Hepatocyte (in vitro differentiated cells): ENCODE measurements around the gene ASB16. TPM values are rescaled to one million over a fixed set of nuclear protein-coding genes. Genes with fewer than 3 reads are reported as not detected.
A peak's percentile ranks its signal among the peaks of the same experiment; 100 is the strongest.

ENCODE experiments used
- DNase-seq: peaks from one replicate; pipeline ENCODE4 v3.0.0-alpha.2; 2016; ENCODE audit warnings: low spot score
- H2AFZ ChIP-seq: fragments of 200-600 bp; sonication (generic); 2 replicates; pipeline ENCODE4 v1.6.0; 2016; ENCODE audit warnings: antibody characterized with exemption, mild to moderate bottlenecking
- H3K27ac ChIP-seq: fragments of 200-600 bp; sonication (generic); 2 replicates; pipeline ENCODE4 v1.5.1; 2016; ENCODE audit warnings: mild to moderate bottlenecking
- H3K27me3 ChIP-seq: fragments of 200-600 bp; sonication (generic); 2 replicates; pipeline ENCODE4 v1.6.1; 2016
- H3K36me3 ChIP-seq: fragments of 200-600 bp; sonication (generic); replicated peaks from 2 replicates; pipeline ENCODE4 v1.5.1; 2016; ENCODE audit warnings: low read depth; ENCODE audit not compliant: insufficient read depth
- H3K4me1 ChIP-seq: fragments of 200-600 bp; sonication (generic); 2 replicates; pipeline ENCODE4 v1.5.1; 2016; ENCODE audit warnings: mild to moderate bottlenecking, moderate library complexity; ENCODE audit not compliant: insufficient read depth
- H3K4me2 ChIP-seq: fragments of 200-600 bp; sonication (generic); 2 replicates; pipeline ENCODE4 v1.6.0; 2016
- H3K4me3 ChIP-seq: fragments of 200-600 bp; sonication (generic); 2 replicates; pipeline ENCODE4 v1.5.1; 2016; ENCODE audit warnings: mild to moderate bottlenecking
- H3K79me2 ChIP-seq: fragments of 200-600 bp; sonication (generic); 2 replicates; pipeline ENCODE4 v1.6.0; 2017; ENCODE audit warnings: mild to moderate bottlenecking
- H3K9me2 ChIP-seq: fragments of 200-600 bp; sonication (generic); replicated peaks from 2 replicates; pipeline ENCODE4 v1.6.0; 2017; ENCODE audit warnings: mild to moderate bottlenecking; ENCODE audit not compliant: insufficient read depth
- H3K9me3 ChIP-seq: fragments of 200-600 bp; sonication (generic); 2 replicates; pipeline ENCODE4 v1.5.1; 2016; ENCODE audit warnings: low read depth, mild to moderate bottlenecking
- H4K20me1 ChIP-seq: fragments of 200-600 bp; sonication (generic); 2 replicates; pipeline ENCODE4 v1.6.0; 2016; ENCODE audit warnings: mild to moderate bottlenecking; ENCODE audit not compliant: insufficient read depth, poor library complexity, severe bottlenecking
- EZH2 ChIP-seq: fragments of 200-600 bp; sonication (generic); IDR thresholded peaks from 2 replicates; pipeline ENCODE4 v1.6.1; 2016; ENCODE audit warnings: antibody characterized with exemption, mild to moderate bottlenecking, borderline replicate concordance
- EZH2phosphoT487 ChIP-seq: fragments of 200-600 bp; sonication (generic); IDR thresholded peaks from one replicate; pipeline ENCODE4 v1.6.1; 2018; ENCODE audit warnings: antibody characterized with exemption, mild to moderate bottlenecking, low read depth, moderate library complexity; ENCODE audit not compliant: unreplicated experiment, severe bottlenecking
- WGBS: methylation state at CpG from one replicate; pipeline ENCODE4 v1.1.6; 2016; ENCODE audit warnings: low lambda C conversion rate; ENCODE audit errors: missing lambda C conversion rate; 5-methylcytosine and 5-hydroxymethylcytosine counted together
- polyA plus RNA-seq: library from polyadenylated mRNA; unstranded; fragments of >200 nt; fragmentation: Nextera tagmentation; extraction: Ambion mirVana; gene quantifications from 2 replicates; pipeline ENCODE4 v1.2.1, GENCODE V29; 2016
- total RNA-seq: library from RNA; depleted of rRNA; stranded (reverse); fragments of >200 nt; gene quantifications from 2 replicates; pipeline ENCODE4 v1.2.3, GENCODE V29; 2014
- TF ChIP-seq, protein P1 (sequence below): fragments of 200-600 bp; sonication (generic); IDR thresholded peaks from 2 replicates; pipeline ENCODE4 v1.5.1; 2016; ENCODE audit warnings: antibody characterized with exemption, mild to moderate bottlenecking; ENCODE audit not compliant: poor library complexity

Gene ASB16
- total and polyA plus RNA-seq, 2 experiments from 2014 or later: 0.23 to 0.71 TPM

DNA sequence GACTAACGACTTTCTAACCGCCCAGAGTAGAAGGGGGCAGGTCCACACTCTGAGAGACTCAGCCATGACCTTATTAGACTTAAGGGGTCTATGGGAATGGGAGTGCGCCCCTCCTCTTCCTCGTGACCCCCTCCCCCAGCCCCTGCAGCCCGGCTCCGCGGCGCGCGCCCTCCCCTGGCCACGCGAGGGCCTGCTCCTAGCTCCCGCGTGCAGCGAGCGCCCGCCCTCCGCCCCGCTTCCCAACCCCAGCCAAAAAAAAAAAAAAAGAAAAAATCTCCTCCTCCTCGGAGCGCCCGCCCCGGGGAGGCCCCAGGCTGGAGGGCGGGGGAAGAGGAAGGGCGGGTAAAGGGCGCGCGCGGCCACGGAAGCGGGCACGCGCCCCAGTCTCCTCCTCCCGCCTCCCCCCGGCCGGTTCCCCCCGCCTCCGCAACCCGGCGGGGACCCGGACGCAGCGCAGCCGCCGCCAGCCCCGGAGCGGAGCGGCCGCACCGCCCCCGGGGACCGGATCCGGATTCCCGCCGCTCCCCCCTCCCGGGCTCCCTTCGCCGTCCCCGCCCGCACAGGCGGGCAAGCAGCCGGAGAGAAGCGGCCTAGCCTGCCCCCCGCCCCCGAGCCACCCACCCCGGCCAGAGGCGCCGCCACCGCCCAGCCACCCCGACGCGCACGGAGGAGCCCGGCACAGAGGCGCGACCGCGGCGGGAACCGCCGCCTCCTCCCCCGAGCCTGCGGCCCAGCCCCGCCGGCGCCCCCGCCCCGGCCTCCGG, 48.0 kb downstream of the ASB16 start:
- no peak for TF ChIP-seq EZH2phosphoT487
- TF ChIP-seq, protein P1, sequence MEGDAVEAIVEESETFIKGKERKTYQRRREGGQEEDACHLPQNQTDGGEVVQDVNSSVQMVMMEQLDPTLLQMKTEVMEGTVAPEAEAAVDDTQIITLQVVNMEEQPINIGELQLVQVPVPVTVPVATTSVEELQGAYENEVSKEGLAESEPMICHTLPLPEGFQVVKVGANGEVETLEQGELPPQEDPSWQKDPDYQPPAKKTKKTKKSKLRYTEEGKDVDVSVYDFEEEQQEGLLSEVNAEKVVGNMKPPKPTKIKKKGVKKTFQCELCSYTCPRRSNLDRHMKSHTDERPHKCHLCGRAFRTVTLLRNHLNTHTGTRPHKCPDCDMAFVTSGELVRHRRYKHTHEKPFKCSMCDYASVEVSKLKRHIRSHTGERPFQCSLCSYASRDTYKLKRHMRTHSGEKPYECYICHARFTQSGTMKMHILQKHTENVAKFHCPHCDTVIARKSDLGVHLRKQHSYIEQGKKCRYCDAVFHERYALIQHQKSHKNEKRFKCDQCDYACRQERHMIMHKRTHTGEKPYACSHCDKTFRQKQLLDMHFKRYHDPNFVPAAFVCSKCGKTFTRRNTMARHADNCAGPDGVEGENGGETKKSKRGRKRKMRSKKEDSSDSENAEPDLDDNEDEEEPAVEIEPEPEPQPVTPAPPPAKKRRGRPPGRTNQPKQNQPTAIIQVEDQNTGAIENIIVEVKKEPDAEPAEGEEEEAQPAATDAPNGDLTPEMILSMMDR: peak; percentile 71
- Histone ChIP-seq H3K4me3 (peak overlapping the region; percentile 97), H3K27me3 (no peaks in the 10 kb centered on the region), H2AFZ (peak overlapping the region; percentile 27), H3K27ac (peak overlapping the region; percentile 100), H3K9me3 (no peaks in the 10 kb centered on the region), H3K4me2 (peak overlapping the region; percentile 97), H3K36me3 (peaks cover 3% of the 10 kb centered on the region), H3K9me2 (no peaks in the 10 kb centered on the region), H3K79me2 (peaks cover 46% of the 10 kb centered on the region), H4K20me1 (peaks cover 20% of the 10 kb centered on the region), H3K4me1 (peaks cover 20% of the 10 kb centered on the region)
- 0% methylated on average over 14 of the region's 89 CpGs for WGBS
- DNase-seq: peak; percentile 96

DNA sequence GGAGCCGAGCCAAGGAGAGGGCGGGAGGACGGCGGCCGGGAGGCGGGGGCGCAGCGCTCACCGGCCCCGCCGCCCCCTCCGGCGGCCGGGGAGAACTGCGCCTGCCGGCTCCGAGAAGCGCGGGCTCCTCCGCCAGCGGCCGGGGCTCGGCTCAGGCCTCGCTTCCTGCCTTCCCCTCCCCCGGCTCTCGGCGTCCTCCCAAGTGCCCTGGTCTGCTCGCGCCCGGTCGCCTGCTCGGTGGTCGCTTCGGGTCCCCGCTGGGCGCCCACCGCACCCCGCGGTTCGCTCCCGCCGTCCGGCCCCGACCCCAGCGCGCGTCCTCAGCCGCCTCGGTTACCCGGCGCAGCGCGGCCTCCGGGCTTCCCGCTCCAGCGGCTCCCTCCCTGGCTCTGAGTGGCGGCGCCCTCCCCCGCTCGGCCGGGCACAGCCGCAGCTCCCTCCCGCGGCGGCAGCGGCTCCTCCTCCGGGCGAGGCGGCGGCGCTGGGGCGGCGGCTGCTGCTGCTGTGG, 48.7 kb downstream of the ASB16 start:
- no peaks in the 10 kb centered on the region for H3K9me3 ChIP-seq
- peaks cover 3% of the 10 kb centered on the region for H3K36me3 ChIP-seq
- H3K4me1 ChIP-seq: peaks cover 22% of the 10 kb centered on the region
- peaks cover 46% of the 10 kb centered on the region for H3K79me2 ChIP-seq
- peak; percentile 91 for DNase-seq
- 1% methylated on average over 12 of the region's 73 CpGs for WGBS
- no peaks in the 10 kb centered on the region for H3K9me2 ChIP-seq
- H2AFZ ChIP-seq: peak overlapping the region; percentile 30
- H3K4me3 ChIP-seq: peak overlapping the region; percentile 97
- peak overlapping the region; percentile 100 for H3K27ac ChIP-seq
- H3K27me3 ChIP-seq: no peaks in the 10 kb centered on the region
- peak overlapping the region; percentile 97 for H3K4me2 ChIP-seq
- H4K20me1 ChIP-seq: peaks cover 20% of the 10 kb centered on the region
- TF ChIP-seq, protein P1: peak; percentile 28
- TF ChIP-seq EZH2phosphoT487: no peak

DNA sequence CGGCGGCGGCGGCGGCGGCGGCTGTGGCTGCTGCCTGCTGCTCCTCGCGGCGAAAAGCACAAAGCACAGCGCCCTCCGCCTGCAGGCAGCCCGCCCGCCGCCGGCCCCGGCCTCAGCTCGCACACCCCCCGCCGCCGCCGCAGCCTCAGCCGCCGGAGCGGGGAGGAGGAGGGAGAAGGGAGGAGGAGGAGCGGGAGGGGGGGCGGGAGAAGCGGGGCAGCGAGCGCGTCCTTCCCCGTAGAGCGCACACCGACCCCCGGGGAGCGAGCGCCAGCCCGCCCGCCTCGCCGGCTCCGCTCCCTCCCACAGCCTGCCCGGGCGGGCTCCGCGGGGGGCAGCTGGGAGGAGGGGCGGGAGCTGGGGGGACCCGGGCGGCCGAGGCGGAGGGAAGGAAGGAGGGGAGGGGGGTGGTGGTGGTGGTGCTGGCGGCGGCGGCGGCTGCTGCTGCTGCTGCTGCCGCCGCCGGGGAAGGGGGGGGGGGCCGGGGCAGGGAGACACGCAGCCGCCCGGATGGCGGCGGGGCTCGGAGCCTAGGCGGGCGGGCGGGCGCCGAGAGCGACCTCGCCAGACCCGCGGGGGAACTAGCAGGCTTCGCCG, 49.2 kb downstream of the ASB16 start, which contains the start of gene UBTF:
TSS of gene UBTF (minus strand) at position 60 of the 597 bp plus-strand sequence. CDS start 1,446 bp downstream, outside the sequence.
- Histone ChIP-seq H3K4me1 (peaks cover 22% of the 10 kb centered on the region), H4K20me1 (peaks cover 20% of the 10 kb centered on the region), H3K9me2 (no peaks in the 10 kb centered on the region), H3K4me3 (peak within 1 kb of the TSS; percentile 97), H3K36me3 (peaks cover 3% of the 10 kb centered on the region), H3K4me2 (peak within 1 kb of the TSS; percentile 97), H3K9me3 (no peaks in the 10 kb centered on the region), H3K79me2 (peaks cover 46% of the 10 kb centered on the region), H3K27ac (peak within 1 kb of the TSS; percentile 100), H3K27me3 (no peaks in the 10 kb centered on the region), H2AFZ (peak within 1 kb of the TSS; percentile 60)
- TF ChIP-seq EZH2 (no peak), EZH2phosphoT487 (no peak)
- WGBS: no CpG with 5 or more reads among the region's 76 CpGs
- peak; percentile 88 for DNase-seq
